Sigmoid colon (tissue), 7 donors: ENCODE data around the gene PCOLCE2. TPM values are rescaled to one million over a fixed set of nuclear protein-coding genes. Genes with fewer than 3 reads are reported as not detected.

Experiments
- DNase-seq: peaks from one replicate; pipeline ENCODE4 v3.0.0-alpha.2; 2019
- H3K27ac ChIP-seq, 4 donors: fragments of 200-600 bp; sonication (generic); one replicate each; pipeline ENCODE4 v1.5.1; 2016 to 2019; ENCODE audit warnings: mild to moderate bottlenecking in 1 of 4
- H3K27me3 ChIP-seq, 3 donors: fragments of 200-600 bp; sonication (generic); one replicate each; pipeline ENCODE4 v1.5.1; 2019; ENCODE audit warnings: mild to moderate bottlenecking in 1 of 3
- H3K36me3 ChIP-seq, 4 donors: fragments of 200-600 bp; sonication (generic); one replicate each; pipeline ENCODE4 v1.5.1; 2016 to 2019
- H3K4me1 ChIP-seq, 4 donors: fragments of 200-600 bp; sonication (generic); one replicate each; pipeline ENCODE4 v1.5.1; 2017 to 2019
- H3K4me3 ChIP-seq, 4 donors: fragments of 200-600 bp; sonication (generic); one replicate each; pipeline ENCODE4 v1.5.1; 2017 to 2019; ENCODE audit warnings: mild to moderate bottlenecking in 2 of 4, moderate library complexity in 1 of 4
- H3K9me3 ChIP-seq, 4 donors: fragments of 200-600 bp in 3 of 4; sonication (generic) in 3 of 4; one replicate each; pipeline versions ENCODE4 v1.5.1 to v1.6.1; 2013 to 2019
- EP300 ChIP-seq, 4 donors: sonication (generic); formaldehyde crosslinking; IDR thresholded peaks; one replicate each; pipeline ENCODE4 v1.6.1; 2017; ENCODE audit warnings: antibody characterized with exemption in 4 of 4
- POLR2A ChIP-seq, 2 donors: fragments of 450-650 bp; IDR thresholded peaks; one replicate each; pipeline ENCODE4 v1.6.1; 2016; ENCODE audit warnings: antibody characterized with exemption in 2 of 2, mild to moderate bottlenecking in 2 of 2, moderate library complexity in 2 of 2
- POLR2AphosphoS5 ChIP-seq, 4 donors: sonication (generic); formaldehyde crosslinking; IDR thresholded peaks; one replicate each; pipeline ENCODE4 v1.6.1; 2017; ENCODE audit warnings: antibody characterized with exemption in 4 of 4
- WGBS, 2 donors: extraction: QIAGEN DNeasy Blood & Tissue Kit; methylation state at CpG; one replicate each; pipeline ENCODE4 v1.1.7; 2013; 5-methylcytosine and 5-hydroxymethylcytosine counted together
- intact Hi-C: fragments of 100-400 bp; cut with DNase I; formaldehyde crosslinking; loops from one replicate; pipeline ENCODE4 v1.15.1; 2023
- polyA plus RNA-seq, 3 donors: library from polyadenylated mRNA; stranded (reverse); fragments of 200-250 nt; gene quantifications; one replicate each; pipeline ENCODE4 v1.2.3, GENCODE V29; 2013
- total RNA-seq, 4 donors: library from RNA; depleted of rRNA; stranded (reverse); fragments of >200 nt; gene quantifications; one replicate each; pipeline ENCODE4 v1.1.0, GENCODE V29; 2016
- TF ChIP-seq, protein P1 (sequence below), 4 experiments: fragments of 450-650 bp in 3 of 4; fragments of 200-600 bp in 1 of 4; IDR thresholded peaks; one replicate each; pipeline ENCODE4 v1.5.1; 2016 to 2019; ENCODE audit warnings: antibody characterized with exemption in 4 of 4, mild to moderate bottlenecking in 3 of 4, moderate library complexity in 2 of 4
- donor health status: healthy with polysubstance abuse.
- donor health status: Bipolar disorder and iron deficiency.
- donor health status: healthy.

The PCOLCE2 gene
- total and polyA plus RNA-seq, 7 donors, result 3.6 to 33.9 (median 16.3) TPM; not detected in 1

DNA sequence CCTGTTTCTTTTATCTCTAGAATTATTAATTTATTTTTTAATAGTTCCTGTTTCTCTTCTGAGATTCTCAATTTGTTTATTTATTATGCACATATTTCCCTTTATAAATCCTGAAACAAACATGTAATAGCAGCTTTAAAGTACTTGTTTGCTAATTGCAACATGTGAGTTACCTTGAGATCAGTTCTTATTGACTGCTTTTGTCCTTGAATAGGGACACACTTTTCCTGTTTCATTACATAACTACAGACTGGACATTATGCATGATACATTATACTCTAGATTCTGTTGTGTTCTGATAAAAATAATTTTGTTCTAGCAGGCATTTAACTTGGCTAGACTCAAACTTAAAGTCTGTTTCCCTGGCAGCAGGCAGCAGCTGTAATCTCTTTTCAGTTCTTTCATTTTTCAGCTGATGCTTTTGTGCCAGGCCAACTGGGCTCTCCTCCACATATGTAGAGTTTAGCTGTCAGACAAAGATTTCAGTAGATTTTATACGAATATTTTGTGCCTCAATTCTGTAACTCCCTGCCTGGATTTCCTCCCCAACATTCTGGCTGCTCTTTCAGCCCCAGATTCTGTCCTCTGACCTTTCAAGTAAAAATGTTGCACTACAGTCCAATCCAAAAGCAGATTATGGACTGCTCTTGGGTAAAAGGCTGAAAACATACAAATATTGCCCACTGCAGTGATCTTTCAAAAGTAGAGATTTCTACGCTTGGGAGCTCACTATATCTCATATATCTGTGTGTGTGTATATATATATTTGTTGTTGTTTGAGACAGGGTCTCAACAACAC lies 41.9 kb downstream of the PCOLCE2 start:
- Histone ChIP-seq H3K9me3 (no peaks in the 10 kb centered on the region), H3K27ac (no peak overlapping the region), H3K36me3 (no peaks in the 10 kb centered on the region), H3K4me3 (no peak overlapping the region), H3K4me1 (no peaks in the 10 kb centered on the region), H3K27me3 (no peaks in the 10 kb centered on the region)
- intact Hi-C loops, result no loop called here
- no peak for DNase-seq
- 61 to 67% methylated on average over 2 of the region's 2 CpGs for WGBS, 2 donors
- TF ChIP-seq, protein P1, sequence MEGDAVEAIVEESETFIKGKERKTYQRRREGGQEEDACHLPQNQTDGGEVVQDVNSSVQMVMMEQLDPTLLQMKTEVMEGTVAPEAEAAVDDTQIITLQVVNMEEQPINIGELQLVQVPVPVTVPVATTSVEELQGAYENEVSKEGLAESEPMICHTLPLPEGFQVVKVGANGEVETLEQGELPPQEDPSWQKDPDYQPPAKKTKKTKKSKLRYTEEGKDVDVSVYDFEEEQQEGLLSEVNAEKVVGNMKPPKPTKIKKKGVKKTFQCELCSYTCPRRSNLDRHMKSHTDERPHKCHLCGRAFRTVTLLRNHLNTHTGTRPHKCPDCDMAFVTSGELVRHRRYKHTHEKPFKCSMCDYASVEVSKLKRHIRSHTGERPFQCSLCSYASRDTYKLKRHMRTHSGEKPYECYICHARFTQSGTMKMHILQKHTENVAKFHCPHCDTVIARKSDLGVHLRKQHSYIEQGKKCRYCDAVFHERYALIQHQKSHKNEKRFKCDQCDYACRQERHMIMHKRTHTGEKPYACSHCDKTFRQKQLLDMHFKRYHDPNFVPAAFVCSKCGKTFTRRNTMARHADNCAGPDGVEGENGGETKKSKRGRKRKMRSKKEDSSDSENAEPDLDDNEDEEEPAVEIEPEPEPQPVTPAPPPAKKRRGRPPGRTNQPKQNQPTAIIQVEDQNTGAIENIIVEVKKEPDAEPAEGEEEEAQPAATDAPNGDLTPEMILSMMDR (IDR thresholded peaks at IDR 0.05), result no peak
- no peak for TF ChIP-seq EP300 (IDR thresholded peaks at IDR 0.05)
- no peak for TF ChIP-seq POLR2A (IDR thresholded peaks at IDR 0.05)
- no peak for TF ChIP-seq POLR2AphosphoS5 (IDR thresholded peaks at IDR 0.05)

DNA sequence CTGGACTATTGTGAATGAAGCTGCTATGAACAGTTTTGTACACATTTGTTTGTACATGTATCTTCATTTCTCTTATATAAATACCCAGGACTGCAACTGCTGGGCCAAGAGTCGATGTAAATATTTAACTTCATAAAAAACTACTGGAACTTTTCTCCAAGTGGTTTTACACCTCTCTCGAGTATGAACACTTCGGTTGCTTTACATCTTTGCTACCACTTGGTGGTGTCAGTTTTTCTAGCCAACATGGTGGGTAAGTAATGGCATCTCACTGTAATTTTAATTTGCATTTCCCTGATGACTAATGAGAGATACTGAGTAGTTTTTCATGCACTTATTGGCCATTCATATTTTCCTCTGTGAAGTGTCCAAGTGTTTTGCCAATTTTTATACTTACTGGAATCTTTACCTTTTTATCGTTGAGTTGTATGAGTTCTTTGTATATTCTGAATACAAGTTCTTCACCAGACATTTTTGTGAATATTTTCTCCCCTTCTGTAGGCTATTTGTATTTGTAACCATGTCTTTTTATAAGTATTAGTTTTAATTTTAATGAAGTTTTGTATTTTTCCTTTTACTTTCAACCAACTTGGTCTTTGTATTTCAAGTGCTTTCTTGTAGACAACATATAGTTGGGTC lies 44.4 kb downstream of the PCOLCE2 start:
- H3K36me3 ChIP-seq, result no peaks in the 10 kb centered on the region
- WGBS, 2 donors, result 31 to 62% methylated on average over 4 of the region's 4 CpGs
- TF ChIP-seq POLR2A (IDR thresholded peaks at IDR 0.05) (no peak), EP300 (IDR thresholded peaks at IDR 0.05) (no peak), POLR2AphosphoS5 (IDR thresholded peaks at IDR 0.05) (no peak)
- TF ChIP-seq, protein P1 (IDR thresholded peaks at IDR 0.05), result no peak
- no peaks in the 10 kb centered on the region for H3K27me3 ChIP-seq
- no peak overlapping the region for H3K4me3 ChIP-seq
- H3K9me3 ChIP-seq, result no peaks in the 10 kb centered on the region
- H3K4me1 ChIP-seq, result no peaks in the 10 kb centered on the region
- intact Hi-C loops, result no loop called here
- DNase-seq, result no peak
- H3K27ac ChIP-seq, result no peak overlapping the region

DNA sequence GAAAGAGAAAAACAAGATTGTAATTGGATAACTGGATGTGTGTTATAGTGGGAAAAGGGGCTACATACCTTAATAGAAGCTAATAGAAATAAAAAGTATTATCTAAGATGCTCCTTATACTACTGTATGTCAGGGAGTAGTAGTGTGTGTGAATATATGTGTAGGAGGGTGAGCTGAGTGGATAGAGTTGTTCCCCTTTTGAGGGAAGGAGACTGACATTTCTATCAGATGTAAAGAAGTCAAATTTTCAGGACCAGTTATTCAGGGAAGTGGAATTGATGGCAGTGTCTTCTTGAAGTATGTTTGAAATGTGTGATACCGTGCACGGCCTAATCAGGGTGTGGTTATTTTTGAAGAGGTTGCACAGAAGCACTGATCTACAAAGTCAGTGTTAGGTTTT lies 49.1 kb downstream of the PCOLCE2 start:
- intact Hi-C loops, result no loop called here
- 86 to 88% methylated on average over 2 of the region's 2 CpGs for WGBS, 2 donors

DNA sequence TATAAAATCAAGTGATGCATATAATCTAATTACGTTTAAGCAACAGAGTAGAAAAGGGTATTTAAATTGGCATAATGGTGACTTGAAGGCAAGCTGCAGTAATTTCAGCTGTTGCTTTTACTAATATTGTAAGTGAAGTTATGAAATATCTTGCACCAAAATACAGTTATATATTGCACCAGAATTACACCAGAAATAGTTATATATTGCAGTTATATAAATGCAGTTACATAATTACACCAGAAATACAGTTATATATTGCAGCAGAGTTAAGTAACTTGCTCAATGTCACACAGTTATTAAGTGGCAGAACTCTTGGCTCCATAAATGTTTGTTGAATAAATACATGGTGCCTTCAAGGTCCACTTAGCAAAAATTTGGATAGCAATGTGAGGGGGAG lies 51.4 kb downstream of the PCOLCE2 start:
- no peaks in the 10 kb centered on the region for H3K9me3 ChIP-seq
- no peak for DNase-seq
- intact Hi-C loops, result no loop called here
- 90 to 98% methylated on average over 1 of the region's 1 CpG for WGBS, 2 donors
- H3K27me3 ChIP-seq, result no peaks in the 10 kb centered on the region
- TF ChIP-seq, protein P1 (IDR thresholded peaks at IDR 0.05), result no peak
- TF ChIP-seq POLR2A (IDR thresholded peaks at IDR 0.05), result no peak
- TF ChIP-seq POLR2AphosphoS5 (IDR thresholded peaks at IDR 0.05), result no peak
- no peak for TF ChIP-seq EP300 (IDR thresholded peaks at IDR 0.05)
- no peaks in the 10 kb centered on the region for H3K36me3 ChIP-seq
- no peaks in the 10 kb centered on the region for H3K4me1 ChIP-seq
- no peak overlapping the region for H3K4me3 ChIP-seq
- no peak overlapping the region for H3K27ac ChIP-seq

More for the DNA sequence above, 49.1 kb downstream of the PCOLCE2 start:
- H3K27me3 ChIP-seq, result no peaks in the 10 kb centered on the region
- no peaks in the 10 kb centered on the region for H3K36me3 ChIP-seq
- no peak overlapping the region for H3K27ac ChIP-seq
- no peaks in the 10 kb centered on the region for H3K9me3 ChIP-seq
- no peak overlapping the region for H3K4me3 ChIP-seq
- no peaks in the 10 kb centered on the region for H3K4me1 ChIP-seq
- TF ChIP-seq, protein P1 (IDR thresholded peaks at IDR 0.05), result no peak
- TF ChIP-seq POLR2AphosphoS5 (IDR thresholded peaks at IDR 0.05) (no peak), EP300 (IDR thresholded peaks at IDR 0.05) (no peak), POLR2A (IDR thresholded peaks at IDR 0.05) (no peak)
- no peak for DNase-seq
